Stimulated activated CD8-positive, alpha-beta memory T cell treated with anti-CD3 and anti-CD28 coated beads, Interleukin-15, amount 100 ng/mL, for 24 hours (primary cell): ENCODE results near the gene NACC1.

Source experiments
- DNase-seq: peaks from one replicate; pipeline ENCODE4 v3.0.0-alpha.2; 2020; ENCODE audit warnings: low read depth

The NACC1 gene

GRCh38 chr19:13117772-13118423 lies at the start of gene NACC1:
Gene NACC1 (plus strand): TSS chr19:13118264. CDS start chr19:13135208, 16,944 bp downstream.
- DNase-seq: peak; percentile 82

DNA sequence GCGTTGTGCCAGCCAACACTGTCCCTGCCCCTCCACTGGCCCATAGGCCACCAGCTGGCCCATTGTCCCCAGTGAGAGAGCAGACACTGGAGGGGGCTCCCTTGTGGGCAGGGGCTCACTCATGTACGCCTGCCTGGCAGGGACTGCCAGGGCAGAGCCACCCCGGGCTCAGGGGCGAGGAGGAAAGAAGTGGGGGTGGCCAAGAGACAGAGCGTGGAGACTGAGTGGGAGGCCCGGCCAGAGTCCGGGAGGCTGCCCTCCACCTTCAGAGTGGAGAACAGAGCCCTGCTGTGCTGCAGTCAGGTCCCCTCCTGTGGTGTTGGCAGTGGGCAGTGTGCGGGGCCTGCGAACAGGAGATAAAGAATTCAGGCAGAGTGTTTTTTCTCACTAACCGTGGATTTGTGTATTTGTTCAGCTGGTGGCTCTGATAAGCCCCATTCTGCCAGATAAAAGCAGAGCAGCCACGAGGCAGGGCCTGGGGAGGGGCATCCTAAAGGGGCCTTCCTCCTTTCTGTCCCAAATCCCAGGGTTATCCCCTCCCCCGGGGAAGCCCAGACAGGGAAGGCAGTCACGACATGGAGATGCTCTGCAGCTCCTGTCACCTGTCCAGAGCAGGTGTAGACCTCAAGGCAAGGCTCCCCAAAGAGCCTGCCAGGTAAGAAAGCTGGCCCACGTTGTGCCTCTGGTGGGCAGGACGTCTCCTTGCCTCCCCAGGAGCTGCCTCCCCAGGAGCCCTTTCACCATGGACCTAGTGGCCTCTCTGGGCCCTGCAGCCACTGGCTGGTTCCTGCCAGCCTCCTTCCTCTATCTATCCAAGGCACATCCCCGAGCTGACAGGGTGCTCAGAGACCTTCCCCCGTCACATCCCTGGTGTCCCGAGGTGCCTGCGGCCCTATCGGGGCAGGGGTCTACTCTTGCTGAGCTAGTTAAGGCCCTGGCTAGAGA lies 48.4 kb upstream of the NACC1 start:
- DNase-seq: no peak

DNA sequence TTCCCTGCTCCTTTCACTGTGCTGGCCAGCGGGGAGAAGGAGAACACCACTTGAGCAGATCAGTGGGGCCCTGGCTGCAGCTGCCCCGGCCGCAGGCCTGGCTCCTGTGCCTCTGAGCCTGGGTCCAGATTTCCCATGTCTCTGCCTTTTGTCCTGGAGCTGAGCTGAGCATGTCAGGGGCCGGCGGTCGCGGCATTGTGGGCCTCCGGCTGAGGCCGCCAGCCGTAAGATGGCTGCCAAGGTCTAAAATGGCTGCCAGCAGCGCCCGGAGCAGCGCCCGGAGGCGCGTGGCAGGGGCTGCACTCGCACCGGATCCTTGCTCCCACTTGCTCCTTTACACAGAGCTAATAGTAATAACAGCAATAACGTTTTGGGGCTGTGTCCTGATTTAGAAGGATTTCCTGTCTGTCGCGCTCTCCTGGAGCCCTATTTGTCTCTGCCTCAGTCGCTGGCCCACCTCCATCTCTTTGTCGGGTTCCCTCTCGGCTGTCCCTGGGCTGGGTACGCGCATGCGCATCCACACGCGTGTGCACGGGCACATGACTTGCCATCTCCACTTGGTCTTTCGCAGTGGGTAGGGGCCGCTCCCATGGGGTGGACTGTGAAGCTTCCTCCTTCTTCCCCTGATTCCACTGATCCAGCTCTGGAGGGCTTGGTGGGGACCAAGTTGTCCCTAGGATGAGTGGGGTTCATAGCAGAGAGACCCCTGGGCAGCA lies 47.5 kb upstream of the NACC1 start:
- no peak for DNase-seq

- no peak for DNase-seq
Measured at GRCh38 chr19:13071444-13072187, 46.4 kb upstream of the NACC1 start.

GRCh38 chr19:13072188-13072908 lies 45.7 kb upstream of the NACC1 start:
- DNase-seq: no peak

DNA sequence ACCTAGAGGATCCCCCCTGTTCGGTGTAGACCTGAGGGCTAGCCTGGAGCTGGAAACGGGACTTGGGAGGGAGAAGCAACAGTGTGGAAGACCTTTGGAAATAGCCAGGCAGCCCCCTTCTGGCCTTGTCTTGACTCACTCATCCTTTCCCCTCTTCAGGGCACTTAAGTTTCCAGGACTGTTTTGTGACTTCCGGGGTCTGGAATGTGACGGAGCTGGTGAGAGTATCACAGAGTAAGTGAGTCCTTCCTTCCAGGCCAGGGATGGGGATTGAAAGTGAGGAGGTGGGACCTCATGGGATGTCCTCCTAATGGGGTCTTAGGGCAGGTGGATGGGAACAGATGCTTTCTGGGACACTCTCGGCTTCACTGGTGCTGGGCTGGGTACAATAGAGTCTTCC lies 44.8 kb upstream of the NACC1 start:
- no peak for DNase-seq

DNA sequence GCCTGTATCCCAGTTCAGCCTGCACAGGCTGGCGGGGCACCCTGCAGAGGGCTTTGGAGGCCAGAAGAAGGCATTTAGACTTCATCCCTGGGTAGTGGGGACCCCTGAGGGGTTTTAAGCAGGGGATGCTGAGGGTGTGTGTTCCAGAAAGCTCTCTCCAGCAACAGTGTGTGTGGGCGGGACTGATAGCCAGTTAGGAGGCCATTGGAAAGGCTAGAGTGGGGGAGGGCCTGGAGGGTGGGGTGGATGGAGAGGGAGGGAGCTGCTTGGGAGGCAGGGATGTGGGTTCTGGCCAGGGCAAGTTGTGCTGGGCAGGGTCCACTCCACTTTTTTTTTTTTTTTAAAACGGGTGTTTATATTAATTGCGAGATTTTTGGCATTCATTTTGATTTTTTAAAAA lies 43.7 kb upstream of the NACC1 start:
- no peak for DNase-seq

- no peak for DNase-seq
Measured at GRCh38 chr19:13076320-13076719, 41.7 kb upstream of the NACC1 start.

- DNase-seq: no peak
Measured at GRCh38 chr19:13076787-13077186, 41.3 kb upstream of the NACC1 start.

DNA sequence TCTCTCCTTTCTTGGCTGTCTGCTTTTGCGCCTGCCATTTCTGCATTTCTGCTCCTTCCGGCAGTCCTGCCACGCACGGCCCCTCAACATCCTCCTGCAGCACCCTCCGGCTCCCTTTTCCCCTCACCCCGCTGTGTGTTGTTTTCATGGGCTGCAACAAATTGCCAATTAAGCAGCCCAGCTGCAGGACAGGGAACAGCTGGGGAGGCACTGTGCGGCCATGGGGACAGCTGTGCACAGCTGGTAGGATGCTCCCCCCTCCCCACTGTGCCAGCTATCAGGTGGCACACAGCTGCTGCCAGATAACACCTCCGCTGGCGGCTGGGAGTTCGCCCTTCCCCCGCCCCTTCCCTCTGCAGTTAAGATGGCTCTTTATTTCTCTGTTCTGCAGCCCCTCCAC lies 40.8 kb upstream of the NACC1 start:
- no peak for DNase-seq

GRCh38 chr19:13078381-13078780 lies 39.7 kb upstream of the NACC1 start:
- no peak for DNase-seq

DNA sequence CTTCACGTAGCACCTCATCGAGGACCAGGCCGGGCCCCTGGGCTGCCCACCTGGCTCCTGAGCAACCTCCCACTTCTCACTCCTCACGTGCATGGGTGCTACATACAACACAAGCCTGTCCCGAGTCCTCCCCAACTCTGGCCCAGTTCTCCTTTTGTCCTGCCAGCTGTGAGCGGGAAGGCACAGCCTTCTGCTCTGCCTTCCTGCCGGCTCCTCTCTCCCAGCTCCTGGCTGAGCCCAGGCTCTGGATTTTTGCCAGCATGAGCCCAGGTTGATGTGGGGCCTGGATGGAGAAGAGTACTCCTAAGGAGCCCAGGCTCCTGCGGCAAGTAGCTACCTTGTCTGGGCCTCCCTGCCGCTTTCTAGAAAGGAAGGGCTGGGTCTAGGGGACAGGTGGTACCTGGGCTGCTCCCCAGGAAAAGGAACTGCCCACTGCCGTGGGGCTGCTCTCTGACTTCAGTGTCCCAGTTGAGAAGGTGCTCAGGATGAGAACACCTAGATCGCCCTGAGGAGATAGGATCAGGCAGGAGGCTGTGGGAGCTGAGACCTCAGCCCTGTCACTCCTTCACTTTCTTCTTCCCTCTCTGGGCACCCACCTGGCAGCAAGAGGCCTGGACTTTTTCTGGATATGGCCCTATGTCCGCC lies 39.0 kb upstream of the NACC1 start:
- no peak for DNase-seq

- DNase-seq: no peak
Measured at GRCh38 chr19:13079542-13079986, 38.5 kb upstream of the NACC1 start.

- DNase-seq: no peak
Measured at GRCh38 chr19:13082192-13083007, 35.7 kb upstream of the NACC1 start.

GRCh38 chr19:13083008-13083404 lies 35.1 kb upstream of the NACC1 start:
- DNase-seq: no peak

- DNase-seq: no peak
Measured at GRCh38 chr19:13083627-13084026, 34.4 kb upstream of the NACC1 start.

DNA sequence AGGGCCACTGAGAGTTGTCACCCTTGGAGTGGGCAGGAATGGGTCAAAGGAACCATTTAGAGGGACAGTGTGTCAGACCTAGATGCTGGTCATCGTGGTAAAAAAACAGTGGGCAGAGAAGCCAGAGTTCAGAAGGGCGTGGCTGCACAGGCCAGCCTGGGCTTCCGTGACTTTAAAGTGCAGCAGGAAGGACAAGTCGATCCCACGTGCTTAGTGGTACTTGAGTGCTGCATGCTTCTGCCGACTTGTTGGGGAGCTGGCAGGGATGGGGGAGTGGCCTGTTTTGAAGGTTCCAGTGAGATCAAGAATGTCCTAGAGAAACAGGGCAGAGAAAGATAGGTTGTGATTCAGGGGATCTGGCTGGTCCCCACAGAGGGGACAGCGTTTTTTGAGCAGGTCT lies 32.4 kb upstream of the NACC1 start:
- no peak for DNase-seq

GRCh38 chr19:13086341-13086740 lies 31.7 kb upstream of the NACC1 start:
- no peak for DNase-seq

DNA sequence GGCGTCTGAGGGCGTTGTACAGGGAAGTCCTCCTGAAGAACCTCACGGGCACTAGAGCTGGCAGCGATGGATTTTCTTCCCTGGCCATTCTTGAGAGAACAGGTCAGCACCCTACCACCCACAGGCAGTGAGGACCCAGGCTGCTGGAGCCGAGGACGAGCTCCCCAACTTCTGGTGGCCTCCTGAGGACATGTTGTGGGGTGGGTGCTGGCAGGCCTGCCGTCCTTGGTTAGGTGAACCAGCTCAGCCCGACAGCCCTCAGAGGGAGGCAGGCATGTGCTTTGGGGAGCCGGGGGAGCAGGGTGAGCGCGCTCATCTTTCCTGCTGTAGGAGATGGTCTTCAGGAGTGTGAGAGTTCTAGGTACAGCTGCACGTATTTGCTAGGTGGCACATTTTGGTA lies 30.8 kb upstream of the NACC1 start:
- no peak for DNase-seq
